HFF-Myc (cell line): Measurements from ENCODE around the gene TBRG4.

ENCODE experiments used
- DNase-seq: peaks from one replicate; pipeline ENCODE4 v3.0.0-alpha.2; 2011; ENCODE audit warnings: low read depth; ENCODE audit errors: extremely low read depth
- H3K4me3 ChIP-seq: replicated peaks from 2 replicates; pipeline ENCODE4 v1.5.1; 2011; ENCODE audit warnings: low read depth, mild to moderate bottlenecking, control low read depth, low read length
- CTCF ChIP-seq: IDR thresholded peaks from 2 replicates; pipeline ENCODE4 v1.5.1; 2012; ENCODE audit warnings: mild to moderate bottlenecking, low read depth, low read length, control low read depth; ENCODE audit errors: missing control alignments

TBRG4 gene

DNA sequence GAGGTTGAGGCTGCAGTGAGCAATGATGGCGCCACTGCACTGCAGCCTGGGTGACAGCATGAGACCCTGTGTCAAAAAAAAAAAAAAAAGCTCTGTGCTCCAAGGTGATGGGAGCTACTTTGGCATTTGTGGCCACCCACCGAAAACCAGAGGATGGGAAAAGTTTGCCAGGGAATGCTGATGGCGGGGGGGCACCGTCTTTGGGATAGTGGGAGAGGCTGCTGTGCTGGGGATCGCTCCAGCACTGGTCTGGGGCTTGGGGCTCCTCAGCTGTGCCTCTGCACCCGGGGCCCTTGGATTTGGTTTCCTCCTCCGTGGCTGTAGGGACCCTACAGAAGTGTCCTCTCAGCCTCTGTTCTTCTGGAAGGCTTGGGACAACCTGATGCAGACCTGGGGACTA, 34.4 kb upstream of the TBRG4 start:
- no peak overlapping the region for H3K4me3 ChIP-seq
- no peak for TF ChIP-seq CTCF
- DNase-seq, result no peak

GRCh38 chr7:45143616-45144015, 32.1 kb upstream of the TBRG4 start:
- DNase-seq, result no peak
- TF ChIP-seq CTCF, result no peak
- no peak overlapping the region for H3K4me3 ChIP-seq

DNA sequence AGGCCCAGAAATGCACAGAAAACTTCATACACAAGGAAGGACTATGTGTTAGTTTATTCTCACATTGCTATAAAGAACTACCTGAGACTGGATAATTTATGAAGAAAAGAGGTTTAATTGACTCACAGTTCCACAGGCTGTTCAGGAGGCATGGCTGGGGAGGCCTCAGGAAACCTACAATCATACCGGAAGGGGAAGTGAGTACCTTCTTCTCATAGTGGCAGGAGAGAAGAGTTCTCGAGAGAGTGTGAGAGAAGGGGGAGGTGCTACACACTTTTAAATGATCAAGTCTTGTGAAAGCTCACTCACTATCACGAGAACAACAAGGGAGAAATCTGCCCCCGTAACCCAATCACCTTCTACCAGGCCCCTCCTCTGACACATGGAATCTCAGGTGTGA, 29.3 kb upstream of the TBRG4 start:
- no peak for DNase-seq
- H3K4me3 ChIP-seq, result no peak overlapping the region
- TF ChIP-seq CTCF, result no peak

GRCh38 chr7:45138433-45139267, 27.2 kb upstream of the TBRG4 start:
- TF ChIP-seq CTCF, result no peak
- no peak for DNase-seq
- H3K4me3 ChIP-seq, result no peak overlapping the region

- peak; percentile 86 for TF ChIP-seq CTCF
- DNase-seq, result peak; percentile 59
- H3K4me3 ChIP-seq, result no peak overlapping the region
Measured at GRCh38 chr7:45136106-45137060, 24.9 kb upstream of the TBRG4 start.

DNA sequence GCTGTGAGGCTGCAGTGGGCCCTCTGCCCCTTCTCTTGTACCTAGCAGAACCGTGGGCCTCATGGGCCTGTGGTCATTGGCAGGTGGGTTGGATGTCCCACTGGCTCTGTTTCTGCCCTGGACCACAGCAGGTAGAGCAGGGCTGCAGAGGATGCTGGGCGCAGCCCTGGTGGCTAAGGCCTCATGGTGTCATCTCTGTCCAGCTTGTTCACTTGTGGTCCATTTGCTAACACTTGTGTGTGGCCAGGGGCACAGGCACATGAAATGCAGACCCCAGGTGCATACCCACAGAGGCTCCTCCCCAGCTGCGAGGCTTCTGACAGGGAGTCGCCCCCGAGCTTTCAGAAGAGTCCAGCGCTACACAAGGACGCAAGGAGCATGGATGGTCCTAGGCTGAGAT, 22.4 kb upstream of the TBRG4 start:
- H3K4me3 ChIP-seq, result no peak overlapping the region
- TF ChIP-seq CTCF, result no peak
- DNase-seq, result no peak
